DND-41 (cell line): ENCODE results near the gene LAMTOR2.

Experiments used
- ATAC-seq: fragments of 200-7000 bp; cut with Tn5 transposase; 3 replicates; pipeline ENCODE4 v1.9.1; 2021; ENCODE audit warnings: low read depth; ENCODE audit not compliant: insufficient read depth
- DNase-seq: peaks from one replicate; pipeline ENCODE4 v3.0.0-alpha.2; 2020
- H2AFZ ChIP-seq: 2 replicates; pipeline ENCODE4 v1.6.0; 2012; ENCODE audit warnings: low read depth, low read length
- H3K27ac ChIP-seq: 2 replicates; pipeline ENCODE4 v1.5.1; 2012; ENCODE audit warnings: low read length, inconsistent platforms
- H3K27me3 ChIP-seq: fragments of 200-600 bp; sonication (generic); 2 replicates; pipeline ENCODE4 v1.6.0; 2012; ENCODE audit warnings: low read length, mild to moderate bottlenecking, inconsistent platforms; ENCODE audit not compliant: insufficient read depth, poor library complexity
- H3K36me3 ChIP-seq: 2 replicates; pipeline ENCODE4 v1.5.1; 2012; ENCODE audit warnings: low read length, inconsistent platforms; ENCODE audit not compliant: insufficient read depth
- H3K4me1 ChIP-seq: 2 replicates; pipeline ENCODE4 v1.5.1; 2012; ENCODE audit warnings: mild to moderate bottlenecking, low read length; ENCODE audit not compliant: insufficient read depth
- H3K4me2 ChIP-seq: 2 replicates; pipeline ENCODE4 v1.6.0; 2012; ENCODE audit warnings: mild to moderate bottlenecking, moderate library complexity, low read length, inconsistent platforms; ENCODE audit not compliant: insufficient read depth
- H3K4me3 ChIP-seq, 2 experiments: fragments of 200-600 bp in 1 of 2; shearing (Covaris generic) in 1 of 2; 2 replicates each; pipeline ENCODE4 v1.5.1; 2012 to 2016; ENCODE audit warnings: inconsistent platforms in 2 of 2, low read length in 2 of 2, mild to moderate bottlenecking in 2 of 2, low read depth in 1 of 2, moderate library complexity in 1 of 2
- H3K79me2 ChIP-seq: 2 replicates; pipeline ENCODE4 v1.6.0; 2012; ENCODE audit warnings: low read length, inconsistent platforms; ENCODE audit not compliant: insufficient read depth
- H3K9ac ChIP-seq: 2 replicates; pipeline ENCODE4 v1.6.0; 2012; ENCODE audit warnings: low read depth, mild to moderate bottlenecking, inconsistent platforms, low read length, moderate library complexity
- H3K9me3 ChIP-seq: 2 replicates; pipeline ENCODE4 v1.5.1; 2012; ENCODE audit warnings: low read length, moderate library complexity, mild to moderate bottlenecking, inconsistent platforms; ENCODE audit not compliant: insufficient read depth, severe bottlenecking
- H4K20me1 ChIP-seq: 2 replicates; pipeline ENCODE4 v1.6.0; 2012; ENCODE audit warnings: low read length; ENCODE audit not compliant: insufficient read depth
- EZH2 ChIP-seq: IDR thresholded peaks from 3 replicates; pipeline ENCODE4 v1.6.1; 2012; ENCODE audit warnings: borderline replicate concordance, low read depth, mild to moderate bottlenecking, moderate library complexity, low read length, inconsistent platforms; ENCODE audit not compliant: severe bottlenecking
- TF ChIP-seq, protein P1 (sequence below): IDR thresholded peaks from 2 replicates; pipeline ENCODE4 v1.5.1; 2012; ENCODE audit warnings: borderline replicate concordance, low read length, moderate library complexity, mild to moderate bottlenecking; ENCODE audit not compliant: poor library complexity, severe bottlenecking; ENCODE audit errors: extremely low read depth

The LAMTOR2 gene

GRCh38 chr1:156100205-156100995 lies 45.8 kb downstream of the LAMTOR2 start:
- Histone ChIP-seq H3K4me2 (no peak overlapping the region), H3K9ac (no peak overlapping the region)

GRCh38 chr1:156101880-156102279 lies 47.3 kb downstream of the LAMTOR2 start:
- H3K4me1 ChIP-seq = peaks cover 5% of the 10 kb centered on the region; the same call in 1 of the 2 replicates
- H3K27ac ChIP-seq = no peak overlapping the region
- DNase-seq (no peak), ATAC-seq (no peak)
- no peak overlapping the region for H3K9ac ChIP-seq
- H3K36me3 ChIP-seq = no peaks in the 10 kb centered on the region
- H3K4me3 ChIP-seq = no peak overlapping the region
- H3K27me3 ChIP-seq = peaks cover 19% of the 10 kb centered on the region
- no peak overlapping the region for H3K4me2 ChIP-seq
- no peaks in the 10 kb centered on the region for H3K79me2 ChIP-seq
- TF ChIP-seq, protein P1, sequence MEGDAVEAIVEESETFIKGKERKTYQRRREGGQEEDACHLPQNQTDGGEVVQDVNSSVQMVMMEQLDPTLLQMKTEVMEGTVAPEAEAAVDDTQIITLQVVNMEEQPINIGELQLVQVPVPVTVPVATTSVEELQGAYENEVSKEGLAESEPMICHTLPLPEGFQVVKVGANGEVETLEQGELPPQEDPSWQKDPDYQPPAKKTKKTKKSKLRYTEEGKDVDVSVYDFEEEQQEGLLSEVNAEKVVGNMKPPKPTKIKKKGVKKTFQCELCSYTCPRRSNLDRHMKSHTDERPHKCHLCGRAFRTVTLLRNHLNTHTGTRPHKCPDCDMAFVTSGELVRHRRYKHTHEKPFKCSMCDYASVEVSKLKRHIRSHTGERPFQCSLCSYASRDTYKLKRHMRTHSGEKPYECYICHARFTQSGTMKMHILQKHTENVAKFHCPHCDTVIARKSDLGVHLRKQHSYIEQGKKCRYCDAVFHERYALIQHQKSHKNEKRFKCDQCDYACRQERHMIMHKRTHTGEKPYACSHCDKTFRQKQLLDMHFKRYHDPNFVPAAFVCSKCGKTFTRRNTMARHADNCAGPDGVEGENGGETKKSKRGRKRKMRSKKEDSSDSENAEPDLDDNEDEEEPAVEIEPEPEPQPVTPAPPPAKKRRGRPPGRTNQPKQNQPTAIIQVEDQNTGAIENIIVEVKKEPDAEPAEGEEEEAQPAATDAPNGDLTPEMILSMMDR = no peak
- H2AFZ ChIP-seq = no peak overlapping the region
- no peaks in the 10 kb centered on the region for H3K9me3 ChIP-seq
- peaks cover 7% of the 10 kb centered on the region; the same call in 1 of the 2 replicates for H4K20me1 ChIP-seq

More at GRCh38 chr1:156100205-156100995, 45.8 kb downstream of the LAMTOR2 start:
- ATAC-seq = no peak
- no peaks in the 10 kb centered on the region for H3K9me3 ChIP-seq
- DNase-seq = no peak
- H3K4me3 ChIP-seq = no peak overlapping the region
- H3K4me1 ChIP-seq = no peaks in the 10 kb centered on the region
- peaks cover 10% of the 10 kb centered on the region for H3K27me3 ChIP-seq
- no peaks in the 10 kb centered on the region for H3K79me2 ChIP-seq
- H2AFZ ChIP-seq = no peak overlapping the region
- H3K27ac ChIP-seq = no peak overlapping the region
- H4K20me1 ChIP-seq = peaks cover 13% of the 10 kb centered on the region; the same call in 1 of the 2 replicates
- TF ChIP-seq, protein P1 = no peak
- no peaks in the 10 kb centered on the region for H3K36me3 ChIP-seq

GRCh38 chr1:156102633-156103511 lies 48.3 kb downstream of the LAMTOR2 start:
- peaks cover 23% of the 10 kb centered on the region for H3K27me3 ChIP-seq
- no peak overlapping the region for H3K27ac ChIP-seq
- no peak overlapping the region for H3K9ac ChIP-seq
- no peaks in the 10 kb centered on the region for H3K9me3 ChIP-seq
- ATAC-seq (no peak), DNase-seq (no peak)
- H4K20me1 ChIP-seq = 0 out of 2 replicates have a peak, but pooled peaks cover 2% of the 10 kb centered on the region
- H3K4me3 ChIP-seq = no peak overlapping the region
- H3K4me2 ChIP-seq = no peak overlapping the region
- no peak overlapping the region for H2AFZ ChIP-seq
- H3K79me2 ChIP-seq = no peaks in the 10 kb centered on the region
- H3K4me1 ChIP-seq = peaks cover 5% of the 10 kb centered on the region; the same call in 1 of the 2 replicates
- H3K36me3 ChIP-seq = no peaks in the 10 kb centered on the region
- TF ChIP-seq, protein P1 = no peak
- TF ChIP-seq EZH2 = no peak
